H9 (cell line): ENCODE results near the gene WDR36. TPM values are rescaled to one million over a fixed set of nuclear protein-coding genes. Genes with fewer than 3 reads are reported as not detected.

Experiments used
- DNase-seq: peaks from one replicate; pipeline ENCODE4 v3.0.0-alpha.2; 2017
- H2AFZ ChIP-seq: one replicate; pipeline ENCODE4 v1.6.1; 2013; ENCODE audit warnings: mild to moderate bottlenecking, low read length, control low read depth, moderate library complexity
- H2AK5ac ChIP-seq: 2 replicates; pipeline ENCODE4 v1.6.1; 2013; ENCODE audit warnings: low read length, control low read depth, mixed read lengths; ENCODE audit not compliant: insufficient read length
- H2BK120ac ChIP-seq: one replicate; pipeline ENCODE4 v1.6.1; 2013; ENCODE audit warnings: low read depth, mild to moderate bottlenecking, low read length, control low read depth, inconsistent platforms; ENCODE audit not compliant: poor library complexity, severe bottlenecking
- H2BK12ac ChIP-seq: 2 replicates; pipeline ENCODE4 v1.6.1; 2013; ENCODE audit warnings: low read length, control low read depth, mixed read lengths, low read depth; ENCODE audit not compliant: insufficient read length
- H2BK15ac ChIP-seq: 2 replicates; pipeline ENCODE4 v1.6.1; 2013; ENCODE audit warnings: low read depth, low read length, control low read depth
- H2BK20ac ChIP-seq: one replicate; pipeline ENCODE4 v1.6.1; 2013; ENCODE audit warnings: low read depth, mild to moderate bottlenecking, low read length, control low read depth, inconsistent platforms; ENCODE audit not compliant: poor library complexity, severe bottlenecking
- H2BK5ac ChIP-seq: 2 replicates; pipeline ENCODE4 v1.6.1; 2013; ENCODE audit warnings: low read length, control low read depth, mixed read lengths; ENCODE audit not compliant: insufficient read length
- H3K14ac ChIP-seq: 2 replicates; pipeline ENCODE4 v1.6.1; 2013; ENCODE audit warnings: low read length, control low read depth; ENCODE audit not compliant: insufficient read depth
- H3K18ac ChIP-seq: 2 replicates; pipeline ENCODE4 v1.6.1; 2013; ENCODE audit warnings: low read depth, mild to moderate bottlenecking, mixed read lengths, low read length, control low read depth; ENCODE audit not compliant: insufficient read length
- H3K23ac ChIP-seq: 2 replicates; pipeline ENCODE4 v1.6.1; 2013; ENCODE audit warnings: low read length, control low read depth, mixed read lengths, low read depth; ENCODE audit not compliant: insufficient read length
- H3K23me2 ChIP-seq: 2 replicates; pipeline ENCODE4 v1.6.1; 2013; ENCODE audit warnings: low read depth, mild to moderate bottlenecking, mixed read lengths, low read length, control low read depth; ENCODE audit not compliant: insufficient read length, poor library complexity, severe bottlenecking
- H3K27ac ChIP-seq: 2 replicates; pipeline ENCODE4 v1.5.1; 2013; ENCODE audit warnings: low read length, control low read depth, mixed read lengths, low read depth; ENCODE audit not compliant: insufficient read length
- H3K27me3 ChIP-seq: 2 replicates; pipeline ENCODE4 v1.6.1; 2013; ENCODE audit warnings: low read length, control low read depth, inconsistent platforms; ENCODE audit not compliant: insufficient read depth
- H3K4ac ChIP-seq: 2 replicates; pipeline ENCODE4 v1.6.1; 2013; ENCODE audit warnings: low read depth, mild to moderate bottlenecking, control low read depth, inconsistent platforms, low read length, moderate library complexity
- H3K4me1 ChIP-seq: 2 replicates; pipeline ENCODE4 v1.6.1; 2013; ENCODE audit warnings: low read length, control low read depth, inconsistent platforms; ENCODE audit not compliant: insufficient read depth
- H3K4me2 ChIP-seq: 2 replicates; pipeline ENCODE4 v1.6.1; 2013; ENCODE audit warnings: low read length, control low read depth, mixed read lengths; ENCODE audit not compliant: insufficient read length, insufficient read depth
- H3K56ac ChIP-seq: 2 replicates; pipeline ENCODE4 v1.6.1; 2013; ENCODE audit warnings: low read depth, mild to moderate bottlenecking, mixed read lengths, low read length, control low read depth; ENCODE audit not compliant: insufficient read length
- H3K79me1 ChIP-seq: 2 replicates; pipeline ENCODE4 v1.6.1; 2013; ENCODE audit warnings: low read depth, mild to moderate bottlenecking, moderate library complexity, low read length, control low read depth, inconsistent platforms; ENCODE audit not compliant: insufficient read depth, poor library complexity, severe bottlenecking
- H3K79me2 ChIP-seq: 2 replicates; pipeline ENCODE4 v1.6.1; 2013; ENCODE audit warnings: low read length, control low read depth, inconsistent platforms; ENCODE audit not compliant: insufficient read depth
- H3K9ac ChIP-seq: 2 replicates; pipeline ENCODE4 v1.6.1; 2013; ENCODE audit warnings: low read length, control low read depth, mixed read lengths; ENCODE audit not compliant: insufficient read length; ENCODE audit errors: extremely low read depth
- H3K9me3 ChIP-seq: one replicate; pipeline ENCODE4 v1.6.1; 2013; ENCODE audit warnings: low read depth, low read length, inconsistent platforms; ENCODE audit not compliant: control insufficient read depth
- H3T11ph ChIP-seq: one replicate; pipeline ENCODE4 v1.6.1; 2013; ENCODE audit warnings: mild to moderate bottlenecking, low read length, control low read depth, inconsistent platforms
- H4K20me1 ChIP-seq: one replicate; pipeline ENCODE4 v1.6.1; 2013; ENCODE audit not compliant: control insufficient read depth, insufficient read length, insufficient read depth
- H4K5ac ChIP-seq: 2 replicates; pipeline ENCODE4 v1.6.1; 2013; ENCODE audit warnings: low read depth, mild to moderate bottlenecking, mixed read lengths, low read length, control low read depth; ENCODE audit not compliant: insufficient read length
- H4K8ac ChIP-seq: replicated peaks from 2 replicates; pipeline ENCODE4 v1.6.1; 2013; ENCODE audit warnings: low read length, control low read depth, mixed read lengths, low read depth; ENCODE audit not compliant: insufficient read length
- H4K91ac ChIP-seq: 2 replicates; pipeline ENCODE4 v1.6.1; 2013; ENCODE audit warnings: low read depth, mild to moderate bottlenecking, moderate library complexity, mixed read lengths, low read length, control low read depth; ENCODE audit not compliant: insufficient read length
- H3K27ac Mint-ChIP-seq, 3 experiments: 2 replicates in 2 of 3; 3 replicates in 1 of 3; pipeline ENCODE4 v1.8.0; 2020 to 2021; ENCODE audit warnings: mixed read lengths in 3 of 3, mild to moderate bottlenecking in 1 of 3, moderate library complexity in 1 of 3
- H3K27me3 Mint-ChIP-seq: 2 replicates; pipeline ENCODE4 v1.8.0; 2021; ENCODE audit warnings: low read depth, mild to moderate bottlenecking, moderate library complexity, mixed read lengths
- H3K36me3 Mint-ChIP-seq, 3 experiments: 2 replicates in 2 of 3; 3 replicates in 1 of 3; pipeline ENCODE4 v1.8.0; 2020 to 2021; ENCODE audit warnings: low read depth in 3 of 3, mixed read lengths in 3 of 3; ENCODE audit not compliant: insufficient read depth in 1 of 3
- H3K4me1 Mint-ChIP-seq, 2 experiments: 2 replicates each; pipeline ENCODE4 v1.8.0; 2020; ENCODE audit warnings: mixed read lengths in 2 of 2
- H3K4me3 Mint-ChIP-seq, 2 experiments: 2 replicates in 1 of 2; 3 replicates in 1 of 2; pipeline ENCODE4 v1.8.0; 2020 to 2021; ENCODE audit warnings: mild to moderate bottlenecking in 2 of 2, mixed read lengths in 2 of 2, moderate library complexity in 1 of 2
- H3K9me3 Mint-ChIP-seq, 2 experiments: 2 replicates in 1 of 2; 3 replicates in 1 of 2; pipeline ENCODE4 v1.8.0; 2020; ENCODE audit warnings: mild to moderate bottlenecking in 2 of 2, mixed read lengths in 2 of 2, moderate library complexity in 1 of 2
- CTCF ChIP-seq: fragments of 200-600 bp; sonication (generic); conservative IDR thresholded peaks from 3 replicates; pipeline ENCODE4 v1.8.0; 2021; ENCODE audit warnings: antibody characterized with exemption, mild to moderate bottlenecking
- WGBS: extraction: QIAGEN DNeasy Blood & Tissue Kit; methylation state at CpG from one replicate; pipeline ENCODE4 v1.1.7; 2013; ENCODE audit warnings: missing lambda C conversion rate, low lambda C conversion rate, mixed read lengths; ENCODE audit not compliant: insufficient read length; ENCODE audit errors: extremely low coverage; 5-methylcytosine and 5-hydroxymethylcytosine counted together
- total RNA-seq: library from RNA; stranded (reverse); gene quantifications from 2 replicates; pipeline ENCODE4 v1.2.1, GENCODE V29; 2021

The WDR36 gene
- total RNA-seq, 1 experiment from 2014 or later = 42.0 TPM

- Histone ChIP-seq H3K4me2 (peak within 1 kb of the TSS; percentile 87), H4K8ac (no peak within 1 kb of the TSS), H3K27me3 (peaks cover 34% of the 10 kb centered on the region; the same call in 1 of the 2 replicates), H4K20me1 (no peaks in the 10 kb centered on the region), H3T11ph (no peak within 1 kb of the TSS), H2BK5ac (no peak within 1 kb of the TSS), H2BK12ac (no peak within 1 kb of the TSS), H3K79me1 (no peaks in the 10 kb centered on the region), H3K27ac (no peak within 1 kb of the TSS), H2BK15ac (no peak within 1 kb of the TSS), H3K4me1 (no peaks in the 10 kb centered on the region; the same call in 1 of the 2 replicates), H2BK20ac (no peak within 1 kb of the TSS), H3K4ac (no peak within 1 kb of the TSS), H3K18ac (no peak within 1 kb of the TSS), H2AFZ (no peak within 1 kb of the TSS), H4K5ac (no peak within 1 kb of the TSS), H3K9ac (no peak within 1 kb of the TSS), H3K9me3 (no peaks in the 10 kb centered on the region), H3K23me2 (peaks cover 15% of the 10 kb centered on the region), H2BK120ac (no peak within 1 kb of the TSS), H2AK5ac (no peak within 1 kb of the TSS), H3K23ac (no peak within 1 kb of the TSS), H3K79me2 (no peaks in the 10 kb centered on the region), H3K14ac (no peak within 1 kb of the TSS), H4K91ac (no peak within 1 kb of the TSS), H3K56ac (no peak within 1 kb of the TSS)
- Mint-ChIP-seq H3K27me3 (peaks cover 81% of the 10 kb centered on the region), H3K27ac (no peak within 1 kb of the TSS), H3K4me1 (peaks cover 18 to 21% of the 10 kb centered on the region in 2 experiments), H3K36me3 (no peaks in the 10 kb centered on the region), H3K4me3 (peak within 1 kb of the TSS; percentile 89 to 94), H3K9me3 (no peaks in the 10 kb centered on the region)
- TF ChIP-seq CTCF = no peak
- DNase-seq = no peak
- WGBS = no CpG with 5 or more reads among the region's 4 CpGs
These were observed 20.7 kb upstream of the WDR36 start, which contains the start of gene TSLP for GRCh38 chr5:111071413-111071812. Gene TSLP (plus strand): TSS chr5:111071713. CDS start chr5:111071891, 178 bp downstream.
